Neural cell (in vitro differentiated cells): ENCODE measurements around the gene RTN4R.

Source experiments
- CTCF ChIP-seq: fragments of 450-650 bp; IDR thresholded peaks from 2 replicates; pipeline ENCODE4 v1.5.1; 2014; ENCODE audit warnings: antibody characterized with exemption, mild to moderate bottlenecking, moderate library complexity; ENCODE audit not compliant: poor library complexity, severe bottlenecking
- EP300 ChIP-seq: fragments of 450-650 bp; conservative IDR thresholded peaks from 2 replicates; pipeline ENCODE4 v1.6.1; 2014; ENCODE audit warnings: antibody characterized with exemption, mild to moderate bottlenecking, moderate library complexity; ENCODE audit not compliant: poor library complexity, severe bottlenecking
- EZH2 ChIP-seq: fragments of 200-600, 300-800 bp; shearing (Covaris generic), sonication (generic); IDR thresholded peaks from 2 replicates; pipeline ENCODE4 v1.6.1; 2014; ENCODE audit warnings: antibody characterized with exemption, low read length, borderline replicate concordance, mild to moderate bottlenecking; ENCODE audit not compliant: insufficient read depth, poor library complexity, severe bottlenecking
- POLR2AphosphoS5 ChIP-seq: IDR thresholded peaks from 2 replicates; pipeline ENCODE4 v1.6.1; 2012
- RAD21 ChIP-seq: fragments of 450-650 bp; conservative IDR thresholded peaks from 2 replicates; pipeline ENCODE4 v1.6.1; 2014; ENCODE audit warnings: antibody characterized with exemption, mild to moderate bottlenecking, moderate library complexity
- TAF1 ChIP-seq: IDR thresholded peaks from 2 replicates; pipeline ENCODE4 v1.6.1; 2012; ENCODE audit warnings: low read depth

DNA sequence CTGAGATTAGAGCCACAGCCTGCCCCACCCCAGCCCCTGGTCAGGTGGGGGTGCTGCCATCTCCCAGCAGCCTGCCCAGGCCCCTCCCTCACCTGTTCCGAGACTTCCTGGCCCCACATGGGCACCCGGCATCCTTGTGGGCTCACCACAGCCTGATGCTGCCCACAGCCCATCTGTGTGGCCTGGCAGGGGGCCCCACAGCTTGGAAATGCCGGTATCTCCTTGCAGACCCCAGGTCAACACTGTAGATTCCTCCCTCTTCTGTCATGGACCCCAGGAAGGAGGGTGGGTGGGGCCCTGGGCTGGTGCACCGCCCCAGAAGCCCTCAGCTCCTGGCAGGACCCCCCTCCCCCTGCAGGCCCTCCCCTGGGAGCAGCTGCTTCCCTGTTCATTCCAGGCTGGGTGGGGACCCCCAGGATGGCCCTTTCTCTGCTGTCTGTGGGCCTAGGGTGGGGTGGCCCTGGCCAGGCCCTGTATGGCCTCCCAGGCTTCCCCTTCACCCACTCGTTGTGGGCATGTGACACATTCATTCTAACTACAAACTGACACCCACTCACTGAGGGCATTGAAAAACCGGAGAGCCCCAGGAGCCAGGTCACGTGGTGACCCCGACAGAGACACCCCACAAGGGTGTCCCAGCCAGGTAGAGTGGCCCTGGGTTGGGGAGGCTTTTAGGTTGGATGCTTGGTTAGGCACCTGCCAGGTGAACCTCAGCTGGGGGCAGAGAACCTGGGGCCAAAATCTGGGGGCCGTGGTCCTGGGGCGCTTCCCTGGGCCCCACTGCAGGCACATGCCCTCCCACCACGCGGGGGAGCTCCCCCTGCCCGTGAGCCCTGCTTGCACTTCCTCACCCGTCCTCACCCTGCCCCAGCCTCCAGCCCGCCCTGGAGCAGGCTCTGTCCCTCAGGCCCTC is 73.2 kb downstream of the RTN4R start:
- TF ChIP-seq CTCF (no peak), EZH2 (no peak), POLR2AphosphoS5 (no peak), TAF1 (no peak), EP300 (no peak), RAD21 (no peak)
